BLaER1 treated with 17β-estradiol and CSF1 and Interleukin-3, amounts not matched to agents 10 nM and 100 nM (cell line): ENCODE data around the gene PARD3.
"Not testable (repeated sequence)": the region's sequence is repeated elsewhere in the genome, so short reads cannot be mapped to it uniquely, and the experiment has no call there.

Experiments used
- H3K27ac ChIP-seq, 11 experiments: shearing (Covaris generic); formaldehyde crosslinking; 2 replicates each; pipeline ENCODE4 v1.8.1; 2022
- H3K27me3 ChIP-seq, 11 experiments: shearing (Covaris generic); formaldehyde crosslinking; 2 replicates each; pipeline ENCODE4 v1.8.1; 2022
- H3K36me3 ChIP-seq, 11 experiments: shearing (Covaris generic); formaldehyde crosslinking; 2 replicates each; pipeline ENCODE4 v1.8.1; 2022
- H3K4me1 ChIP-seq, 10 experiments: shearing (Covaris generic); formaldehyde crosslinking; 2 replicates each; pipeline ENCODE4 v1.8.1; 2022
- H3K4me2 ChIP-seq, 11 experiments: shearing (Covaris generic); formaldehyde crosslinking; 2 replicates each; pipeline ENCODE4 v1.8.1; 2022
- H3K4me3 ChIP-seq, 10 experiments: shearing (Covaris generic); formaldehyde crosslinking; 2 replicates each; pipeline ENCODE4 v1.8.1; 2022
- H3K9ac ChIP-seq, 11 experiments: shearing (Covaris generic); formaldehyde crosslinking; 2 replicates each; pipeline ENCODE4 v1.8.1; 2022
- H3K9me3 ChIP-seq, 11 experiments: shearing (Covaris generic); formaldehyde crosslinking; replicated peaks in 1 of 11; 2 replicates each; pipeline ENCODE4 v1.8.1; 2022
- H4K20me1 ChIP-seq, 11 experiments: shearing (Covaris generic); formaldehyde crosslinking; 2 replicates each; pipeline ENCODE4 v1.8.1; 2022
- Cebpa-rat ChIP-seq, 11 experiments: shearing (Covaris generic); IDR thresholded peaks; 2 replicates each; pipeline ENCODE4 v1.8.1; 2022

Gene PARD3

GRCh38 chr10:34078745-34079470 is 736.2 kb downstream of the PARD3 start:
- Histone ChIP-seq H4K20me1 (no peaks in the 10 kb centered on the region), H3K27ac (no peak overlapping the region), H3K4me1 (peaks cover 0 to 16% (median 12%) of the 10 kb centered on the region in 10 experiments; a peak in 16 of 20 replicates), H3K4me3 (no peak overlapping the region), H3K36me3 (no peaks in the 10 kb centered on the region), H3K4me2 (no peak overlapping the region), H3K9ac (no peak overlapping the region), H3K9me3 (peaks cover 5 to 22% (median 13%) of the 10 kb centered on the region in 11 experiments; a peak in 21 of 22 replicates), H3K27me3 (0 out of 22 replicates have a peak, but pooled peaks cover 0 to 3% (median 0%) of the 10 kb centered on the region in 11 experiments)
- TF ChIP-seq Cebpa-rat (IDR thresholded peaks at IDR 0.05): no peak

GRCh38 chr10:34078017-34078744 is 736.9 kb downstream of the PARD3 start:
- Histone ChIP-seq H3K27me3 (0 out of 22 replicates have a peak, but pooled peaks cover 0 to 3% (median 0%) of the 10 kb centered on the region in 11 experiments), H3K4me3 (no peak overlapping the region), H3K27ac (no peak overlapping the region), H3K4me1 (peaks cover 0 to 16% (median 12%) of the 10 kb centered on the region in 10 experiments; a peak in 16 of 20 replicates), H3K4me2 (no peak overlapping the region), H3K36me3 (no peaks in the 10 kb centered on the region), H3K9me3 (peaks cover 0 to 15% (median 6%) of the 10 kb centered on the region in 11 experiments; a peak in 10 of 22 replicates), H3K9ac (no peak overlapping the region), H4K20me1 (no peaks in the 10 kb centered on the region)
- no peak for TF ChIP-seq Cebpa-rat (IDR thresholded peaks at IDR 0.05)

- no peak overlapping the region for H3K4me3 ChIP-seq
- no peak for TF ChIP-seq Cebpa-rat (IDR thresholded peaks at IDR 0.05)
Measured at GRCh38 chr10:34076443-34076842, 738.7 kb downstream of the PARD3 start.

GRCh38 chr10:34075254-34075926 is 739.7 kb downstream of the PARD3 start:
- H3K4me1 ChIP-seq: peaks cover 0 to 10% (median 4%) of the 10 kb centered on the region in 10 experiments; a peak in 8 of 20 replicates
- H3K36me3 ChIP-seq: no peaks in the 10 kb centered on the region
- H3K9ac ChIP-seq: no peak overlapping the region
- 0 out of 22 replicates have a peak, but pooled peaks cover 0 to under 1% (median 0%) of the 10 kb centered on the region in 11 experiments for H3K27me3 ChIP-seq
- no peaks in the 10 kb centered on the region for H4K20me1 ChIP-seq
- no peak overlapping the region for H3K4me2 ChIP-seq
- H3K9me3 ChIP-seq: peaks cover 0 to 15% (median 6%) of the 10 kb centered on the region in 11 experiments; a peak in 8 of 22 replicates
- H3K27ac ChIP-seq: no peak overlapping the region
- no peak overlapping the region for H3K4me3 ChIP-seq
- TF ChIP-seq Cebpa-rat (IDR thresholded peaks at IDR 0.05): no peak

More at GRCh38 chr10:34076443-34076842, 738.7 kb downstream of the PARD3 start:
- Histone ChIP-seq H3K27ac (no peak overlapping the region), H3K27me3 (0 out of 22 replicates have a peak, but pooled peaks cover 0 to 3% (median 0%) of the 10 kb centered on the region in 11 experiments), H3K4me2 (no peak overlapping the region), H3K9me3 (peaks cover 0 to 15% (median 6%) of the 10 kb centered on the region in 11 experiments; a peak in 8 of 22 replicates), H3K9ac (no peak overlapping the region), H4K20me1 (no peaks in the 10 kb centered on the region), H3K4me1 (peaks cover 0 to 12% (median 8%) of the 10 kb centered on the region in 10 experiments; a peak in 15 of 20 replicates), H3K36me3 (no peaks in the 10 kb centered on the region)

- Histone ChIP-seq H3K27me3 (no peaks in the 10 kb centered on the region), H3K4me2 (peak overlapping the region in 6 of 11 experiments; percentile 1 to 41 (median 35); a peak in 10 of 22 replicates), H3K36me3 (no peaks in the 10 kb centered on the region), H4K20me1 (no peaks in the 10 kb centered on the region), H3K9ac (no peak overlapping the region), H3K4me3 (no peak overlapping the region), H3K4me1 (peaks cover 0 to 10% (median 4%) of the 10 kb centered on the region in 10 experiments; a peak in 8 of 20 replicates), H3K27ac (no peak overlapping the region), H3K9me3 (peaks cover 0 to 15% (median 6%) of the 10 kb centered on the region in 11 experiments; a peak in 8 of 22 replicates)
- no peak for TF ChIP-seq Cebpa-rat (IDR thresholded peaks at IDR 0.05)
Measured at GRCh38 chr10:34074051-34074450, 741.0 kb downstream of the PARD3 start.

GRCh38 chr10:34067741-34068140 is 747.4 kb downstream of the PARD3 start:
- not testable (repeated sequence) for H3K27ac ChIP-seq, H3K4me2 ChIP-seq, H3K4me3 ChIP-seq, H3K4me1 ChIP-seq, H3K27me3 ChIP-seq, H3K9ac ChIP-seq, H3K36me3 ChIP-seq, H4K20me1 ChIP-seq
- peaks cover 13 to 58% (median 34%) of the 10 kb centered on the region in 11 experiments; a peak in 21 of 22 replicates for H3K9me3 ChIP-seq

- no peak for TF ChIP-seq Cebpa-rat (IDR thresholded peaks at IDR 0.05)
- Histone ChIP-seq H3K4me3 (no peak overlapping the region), H3K4me1 (peaks cover 0 to 19% (median 3%) of the 10 kb centered on the region in 10 experiments; a peak in 11 of 20 replicates), H3K36me3 (no peaks in the 10 kb centered on the region), H3K9me3 (peaks cover 22 to 60% (median 44%) of the 10 kb centered on the region in 11 experiments), H3K27ac (no peak overlapping the region), H3K4me2 (no peak overlapping the region), H3K27me3 (no peaks in the 10 kb centered on the region), H3K9ac (no peak overlapping the region), H4K20me1 (no peaks in the 10 kb centered on the region)
Measured at GRCh38 chr10:34063592-34063991, 751.5 kb downstream of the PARD3 start.

GRCh38 chr10:34061841-34062240 is 753.3 kb downstream of the PARD3 start:
- peak overlapping the region in 1 of 11 experiments; percentile 46; a peak in 3 of 22 replicates for H3K27ac ChIP-seq
- H3K4me2 ChIP-seq: peak overlapping the region in 5 of 11 experiments; percentile 9 to 40 (median 39); a peak in 7 of 22 replicates
- H3K4me1 ChIP-seq: peaks cover 0 to 34% (median 7%) of the 10 kb centered on the region in 10 experiments; a peak in 11 of 20 replicates
- no peak overlapping the region for H3K9ac ChIP-seq
- no peak overlapping the region for H3K4me3 ChIP-seq
- peaks cover 13 to 44% (median 36%) of the 10 kb centered on the region in 11 experiments for H3K9me3 ChIP-seq
- TF ChIP-seq Cebpa-rat (IDR thresholded peaks at IDR 0.05): no peak
- no peaks in the 10 kb centered on the region for H4K20me1 ChIP-seq
- no peaks in the 10 kb centered on the region for H3K36me3 ChIP-seq
- H3K27me3 ChIP-seq: no peaks in the 10 kb centered on the region
